Osteoblast (primary cell): ENCODE measurements around the gene ATP10A. TPM values are rescaled to one million over a fixed set of nuclear protein-coding genes. Genes with fewer than 3 reads are reported as not detected.

ENCODE experiments used
- DNase-seq: peaks from one replicate; pipeline ENCODE4 v3.0.0; 2011; ENCODE audit warnings: low spot score, mixed read lengths; ENCODE audit not compliant: insufficient read length; ENCODE audit errors: missing footprints
- H2AFZ ChIP-seq: 2 replicates; pipeline ENCODE4 v1.6.0; 2011; ENCODE audit warnings: mild to moderate bottlenecking, low read length
- H3K27ac ChIP-seq: 2 replicates; pipeline ENCODE4 v1.5.1; 2011; ENCODE audit warnings: mild to moderate bottlenecking, low read depth, low read length, moderate library complexity
- H3K27me3 ChIP-seq: 2 replicates; pipeline ENCODE4 v1.6.0; 2012; ENCODE audit warnings: mild to moderate bottlenecking, control low read depth, inconsistent platforms, low read length, moderate library complexity; ENCODE audit not compliant: insufficient read depth
- H3K36me3 ChIP-seq: 2 replicates; pipeline ENCODE4 v1.5.1; 2011; ENCODE audit warnings: mild to moderate bottlenecking, low read length, control low read depth, moderate library complexity; ENCODE audit not compliant: insufficient read depth
- H3K4me1 ChIP-seq: 2 replicates; pipeline ENCODE4 v1.5.1; 2011; ENCODE audit warnings: mild to moderate bottlenecking, low read length, control low read depth, moderate library complexity; ENCODE audit not compliant: insufficient read depth
- H3K4me2 ChIP-seq: 2 replicates; pipeline ENCODE4 v1.6.0; 2011; ENCODE audit warnings: mild to moderate bottlenecking, low read length; ENCODE audit not compliant: insufficient read depth
- H3K4me3 ChIP-seq: fragments of 200-600 bp; sonication (generic); 3 replicates; pipeline ENCODE4 v1.5.1; 2012; ENCODE audit warnings: mild to moderate bottlenecking, low read length, inconsistent platforms; ENCODE audit not compliant: insufficient read depth
- H3K79me2 ChIP-seq: 2 replicates; pipeline ENCODE4 v1.6.0; 2012; ENCODE audit warnings: mild to moderate bottlenecking, low read length, control low read depth, inconsistent platforms; ENCODE audit not compliant: insufficient read depth
- H3K9me3 ChIP-seq: 2 replicates; pipeline ENCODE4 v1.5.1; 2011; ENCODE audit warnings: low read depth, low read length, control low read depth
- H4K20me1 ChIP-seq: 2 replicates; pipeline ENCODE4 v1.6.0; 2012; ENCODE audit warnings: mild to moderate bottlenecking, low read length, control low read depth; ENCODE audit not compliant: insufficient read depth
- CTCF ChIP-seq: IDR thresholded peaks from 2 replicates; pipeline ENCODE4 v1.5.1; 2011; ENCODE audit warnings: mild to moderate bottlenecking, low read depth, low read length, moderate library complexity; ENCODE audit errors: extremely low read depth
- total RNA-seq: library from RNA; depleted of rRNA; stranded (reverse); fragments of >200 nt; gene quantifications from 2 replicates; pipeline ENCODE4 v1.2.3, GENCODE V29; 2012

ATP10A gene
- total RNA-seq, 1 donor, result 32.9 TPM

DNA sequence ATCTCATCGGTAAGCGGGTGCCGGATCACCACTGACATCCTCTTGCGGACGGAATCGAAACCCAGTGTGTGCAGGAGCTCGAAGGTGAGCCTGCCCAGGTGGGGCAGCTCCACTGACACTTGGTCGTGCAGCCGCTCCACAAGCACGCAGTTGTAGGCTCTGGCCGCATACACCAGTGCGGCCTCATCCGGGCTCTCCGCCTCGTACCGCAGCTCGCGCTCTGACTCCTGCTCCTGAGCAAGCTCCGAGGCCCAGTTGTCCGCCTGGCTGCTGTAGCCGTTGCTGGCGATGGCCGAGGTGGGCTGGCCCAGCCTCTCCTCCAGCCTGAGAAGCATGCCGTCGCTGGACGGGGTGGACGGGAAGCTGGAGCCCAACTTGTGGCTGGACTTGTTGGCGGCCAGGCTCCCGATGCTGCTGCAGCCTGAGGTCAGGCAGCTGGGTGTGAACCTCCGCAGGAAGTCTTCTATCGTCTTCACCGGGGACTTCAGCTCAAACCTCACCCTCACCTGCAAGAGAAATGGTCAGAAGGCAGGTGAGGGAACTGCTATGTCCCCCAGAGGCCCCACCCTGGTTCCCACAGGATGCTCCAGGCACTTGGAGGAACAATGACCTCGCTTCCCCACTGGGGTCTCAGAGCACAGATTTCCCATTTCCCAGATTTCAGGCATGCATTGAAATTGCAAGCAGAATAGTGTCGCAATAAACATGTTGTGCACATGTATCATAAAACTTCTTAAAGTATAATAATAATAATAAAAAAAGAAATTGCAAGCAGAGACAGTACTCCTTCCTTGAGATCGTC is 149.2 kb downstream of the ATP10A start:
- Histone ChIP-seq H3K9me3 (no peaks in the 10 kb centered on the region), H3K79me2 (no peaks in the 10 kb centered on the region), H3K4me1 (peaks cover 15% of the 10 kb centered on the region), H3K27me3 (no peaks in the 10 kb centered on the region), H3K27ac (no peak overlapping the region), H3K36me3 (peaks cover 24% of the 10 kb centered on the region), H3K4me2 (no peak overlapping the region), H2AFZ (no peak overlapping the region), H3K4me3 (no peak overlapping the region), H4K20me1 (peaks cover 2% of the 10 kb centered on the region)
- TF ChIP-seq CTCF, result no peak
- peak; percentile 50 for DNase-seq

GRCh38 chr15:25712961-25713355 is 150.2 kb downstream of the ATP10A start:
- no peak for TF ChIP-seq CTCF
- no peak overlapping the region for H3K27ac ChIP-seq
- no peak overlapping the region for H3K4me3 ChIP-seq
- DNase-seq, result peak; percentile 69
- no peak overlapping the region for H2AFZ ChIP-seq
- peaks cover 20% of the 10 kb centered on the region for H3K36me3 ChIP-seq
- H3K4me1 ChIP-seq, result peaks cover 13% of the 10 kb centered on the region
- H3K79me2 ChIP-seq, result no peaks in the 10 kb centered on the region
- H3K27me3 ChIP-seq, result no peaks in the 10 kb centered on the region
- no peaks in the 10 kb centered on the region for H3K9me3 ChIP-seq
- H3K4me2 ChIP-seq, result no peak overlapping the region
- peaks cover 2% of the 10 kb centered on the region for H4K20me1 ChIP-seq

GRCh38 chr15:25712192-25712960 is 150.8 kb downstream of the ATP10A start:
- no peaks in the 10 kb centered on the region for H3K79me2 ChIP-seq
- TF ChIP-seq CTCF, result no peak
- H3K27ac ChIP-seq, result no peak overlapping the region
- DNase-seq, result peak; percentile 27
- H4K20me1 ChIP-seq, result peaks cover 2% of the 10 kb centered on the region
- no peak overlapping the region for H3K4me3 ChIP-seq
- no peaks in the 10 kb centered on the region for H3K9me3 ChIP-seq
- H3K36me3 ChIP-seq, result peaks cover 22% of the 10 kb centered on the region
- H3K27me3 ChIP-seq, result no peaks in the 10 kb centered on the region
- H2AFZ ChIP-seq, result no peak overlapping the region
- no peak overlapping the region for H3K4me2 ChIP-seq
- H3K4me1 ChIP-seq, result peaks cover 7% of the 10 kb centered on the region

GRCh38 chr15:25711691-25712090 is 151.4 kb downstream of the ATP10A start:
- H2AFZ ChIP-seq, result no peak overlapping the region
- no peaks in the 10 kb centered on the region for H3K9me3 ChIP-seq
- H3K4me1 ChIP-seq, result no peaks in the 10 kb centered on the region
- H3K79me2 ChIP-seq, result no peaks in the 10 kb centered on the region
- H3K36me3 ChIP-seq, result peaks cover 22% of the 10 kb centered on the region
- DNase-seq, result peak; percentile 6
- H3K27ac ChIP-seq, result no peak overlapping the region
- no peaks in the 10 kb centered on the region for H3K27me3 ChIP-seq
- no peak overlapping the region for H3K4me3 ChIP-seq
- H4K20me1 ChIP-seq, result peaks cover 2% of the 10 kb centered on the region
- no peak overlapping the region for H3K4me2 ChIP-seq
- TF ChIP-seq CTCF, result no peak
